ENCODE measurements around the gene SULT2B1. TPM values are rescaled to one million over a fixed set of nuclear protein-coding genes. Genes with fewer than 3 reads are reported as not detected.
"Not testable (repeated sequence)": the region's sequence is repeated elsewhere in the genome, so short reads cannot be mapped to it uniquely, and the experiment has no call there.

Gene SULT2B1
- total and polyA plus RNA-seq, 2 experiments from 2014 or later = not detected

GRCh38 chr19:48516536-48516935 is 35.4 kb upstream of the SULT2B1 start:
- peaks cover 9% of the 10 kb centered on the region; the same call in 1 of the 2 replicates for H3K27me3 ChIP-seq (replicated peaks; ENCODE audit: insufficient read depth)
- H3F3A ChIP-seq (ENCODE audit: insufficient read depth) = no peaks in the 10 kb centered on the region
- in situ Hi-C loops (cut with MboI) = no loop called here
- H3K79me2 ChIP-seq (ENCODE audit: insufficient read depth) = no peaks in the 10 kb centered on the region
- no peak overlapping the region for H2AFZ ChIP-seq
- no peak overlapping the region for H3K27ac ChIP-seq
- no peak for DNase-seq
- H3K9ac ChIP-seq = no peak overlapping the region
- H3K4me1 ChIP-seq (ENCODE audit: insufficient read depth) = no peaks in the 10 kb centered on the region
- no peaks in the 10 kb centered on the region for H4K20me1 ChIP-seq (ENCODE audit: insufficient read depth)
- WGBS, 2 experiments (ENCODE audit: low coverage in 1 of 2, low lambda C conversion rate in 2 of 2, missing lambda C conversion rate in 2 of 2) = 68 to 74% methylated on average over 8 of the region's 8 CpGs
- no peaks in the 10 kb centered on the region for H3K9me3 ChIP-seq (ENCODE audit: low read depth)
- no peaks in the 10 kb centered on the region for H3K9me2 ChIP-seq (ENCODE audit: insufficient read depth)
- H3K36me3 ChIP-seq (ENCODE audit: low read depth) = no peaks in the 10 kb centered on the region
- TF ChIP-seq EZH2 (IDR thresholded peaks at IDR 0.05; ENCODE audit: insufficient read depth, poor library complexity, severe bottlenecking) = no peak
- TF ChIP-seq EZH2phosphoT487 (IDR thresholded peaks at IDR 0.05; ENCODE audit: insufficient read depth, low read depth) = no peak
- no peak overlapping the region for H3K4me3 ChIP-seq
- no peak overlapping the region for H3K4me2 ChIP-seq (ENCODE audit: unreplicated experiment)

- Histone ChIP-seq H2AFZ (no peak overlapping the region), H3K9ac (no peak overlapping the region), H3K36me3 (ENCODE audit: low read depth) (no peaks in the 10 kb centered on the region), H3K79me2 (ENCODE audit: insufficient read depth) (no peaks in the 10 kb centered on the region), H3K4me3 (no peak overlapping the region), H3K4me1 (ENCODE audit: insufficient read depth) (no peaks in the 10 kb centered on the region), H3K9me3 (ENCODE audit: low read depth) (no peaks in the 10 kb centered on the region), H3K27me3 (replicated peaks; ENCODE audit: insufficient read depth) (peaks cover under 1% of the 10 kb centered on the region; the same call in 1 of the 2 replicates), H3K4me2 (ENCODE audit: unreplicated experiment) (no peak overlapping the region), H3K9me2 (ENCODE audit: insufficient read depth) (no peaks in the 10 kb centered on the region), H4K20me1 (ENCODE audit: insufficient read depth) (no peaks in the 10 kb centered on the region), H3K27ac (no peak overlapping the region), H3F3A (ENCODE audit: insufficient read depth) (no peaks in the 10 kb centered on the region)
- DNase-seq = no peak
- TF ChIP-seq EZH2 (IDR thresholded peaks at IDR 0.05; ENCODE audit: insufficient read depth, poor library complexity, severe bottlenecking) = no peak
- no peak for TF ChIP-seq EZH2phosphoT487 (IDR thresholded peaks at IDR 0.05; ENCODE audit: insufficient read depth, low read depth)
- WGBS, 2 experiments (ENCODE audit: low coverage in 1 of 2, low lambda C conversion rate in 2 of 2, missing lambda C conversion rate in 2 of 2) = 69 to 72% methylated on average over 3 of the region's 3 CpGs
- in situ Hi-C loops (cut with MboI) = no loop called here
These were observed 33.8 kb upstream of the SULT2B1 start for GRCh38 chr19:48518207-48518606.

GRCh38 chr19:48519426-48519825 is 32.5 kb upstream of the SULT2B1 start:
- H3K9me3 ChIP-seq (ENCODE audit: low read depth); H3K9me2 ChIP-seq (ENCODE audit: insufficient read depth); in situ Hi-C loops (cut with MboI); H3K36me3 ChIP-seq (ENCODE audit: low read depth); H2AFZ ChIP-seq; H3K9ac ChIP-seq; H3K4me2 ChIP-seq (ENCODE audit: unreplicated experiment); H3K27me3 ChIP-seq (replicated peaks; ENCODE audit: insufficient read depth); DNase-seq; H3K27ac ChIP-seq; H3F3A ChIP-seq (ENCODE audit: insufficient read depth); H3K79me2 ChIP-seq (ENCODE audit: insufficient read depth); H4K20me1 ChIP-seq (ENCODE audit: insufficient read depth); H3K4me1 ChIP-seq (ENCODE audit: insufficient read depth); H3K4me3 ChIP-seq: not testable (repeated sequence)
- WGBS, 2 experiments (ENCODE audit: low coverage in 1 of 2, low lambda C conversion rate in 2 of 2, missing lambda C conversion rate in 2 of 2) = 86 to 88% methylated on average over 4 of the region's 4 CpGs

GRCh38 chr19:48520134-48520533 is 31.8 kb upstream of the SULT2B1 start:
- Histone ChIP-seq H3K4me3 (no peak overlapping the region), H4K20me1 (ENCODE audit: insufficient read depth) (no peaks in the 10 kb centered on the region), H3K4me2 (ENCODE audit: unreplicated experiment) (no peak overlapping the region), H3F3A (ENCODE audit: insufficient read depth) (no peaks in the 10 kb centered on the region), H3K27me3 (replicated peaks; ENCODE audit: insufficient read depth) (no peaks in the 10 kb centered on the region; the same call in 1 of the 2 replicates), H3K79me2 (ENCODE audit: insufficient read depth) (no peaks in the 10 kb centered on the region), H3K27ac (no peak overlapping the region), H2AFZ (no peak overlapping the region), H3K9ac (no peak overlapping the region), H3K9me2 (ENCODE audit: insufficient read depth) (no peaks in the 10 kb centered on the region), H3K4me1 (ENCODE audit: insufficient read depth) (no peaks in the 10 kb centered on the region), H3K9me3 (ENCODE audit: low read depth) (no peaks in the 10 kb centered on the region), H3K36me3 (ENCODE audit: low read depth) (no peaks in the 10 kb centered on the region)
- in situ Hi-C loops (cut with MboI) = no loop called here
- 84 to 89% methylated on average over 4 of the region's 4 CpGs for WGBS, 2 experiments (ENCODE audit: low coverage in 1 of 2, low lambda C conversion rate in 2 of 2, missing lambda C conversion rate in 2 of 2)
- no peak for DNase-seq
- no peak for TF ChIP-seq EZH2phosphoT487 (IDR thresholded peaks at IDR 0.05; ENCODE audit: insufficient read depth, low read depth)
- TF ChIP-seq EZH2 (IDR thresholded peaks at IDR 0.05; ENCODE audit: insufficient read depth, poor library complexity, severe bottlenecking) = no peak

- Histone ChIP-seq H2AFZ (no peak overlapping the region), H3K9ac (no peak overlapping the region), H3K4me1 (ENCODE audit: insufficient read depth) (no peaks in the 10 kb centered on the region), H3K9me3 (ENCODE audit: low read depth) (no peaks in the 10 kb centered on the region), H3K4me2 (ENCODE audit: unreplicated experiment) (no peak overlapping the region), H3K36me3 (ENCODE audit: low read depth) (no peaks in the 10 kb centered on the region), H3F3A (ENCODE audit: insufficient read depth) (no peaks in the 10 kb centered on the region), H3K27me3 (replicated peaks; ENCODE audit: insufficient read depth) (no peaks in the 10 kb centered on the region; the same call in 1 of the 2 replicates), H3K9me2 (ENCODE audit: insufficient read depth) (no peaks in the 10 kb centered on the region), H3K27ac (no peak overlapping the region), H3K4me3 (no peak overlapping the region), H3K79me2 (ENCODE audit: insufficient read depth) (no peaks in the 10 kb centered on the region), H4K20me1 (ENCODE audit: insufficient read depth) (no peaks in the 10 kb centered on the region)
- DNase-seq = no peak
- TF ChIP-seq EZH2 (IDR thresholded peaks at IDR 0.05; ENCODE audit: insufficient read depth, poor library complexity, severe bottlenecking) = no peak
- in situ Hi-C loops (cut with MboI) = no loop called here
- 43 to 55% methylated on average over 2 of the region's 2 CpGs for WGBS, 2 experiments (ENCODE audit: low coverage in 1 of 2, low lambda C conversion rate in 2 of 2, missing lambda C conversion rate in 2 of 2)
These were observed 27.8 kb upstream of the SULT2B1 start for GRCh38 chr19:48524221-48524620.
